Ishikawa (cell line): ENCODE measurements around the gene CREBRF.

Experiments used
- EGR1 ChIP-seq: IDR thresholded peaks from 2 replicates; pipeline ENCODE4 v1.6.1; 2012
- EP300 ChIP-seq: IDR thresholded peaks from 2 replicates; pipeline ENCODE4 v1.6.1; 2012; ENCODE audit warnings: borderline replicate concordance
- FOXM1 ChIP-seq: IDR thresholded peaks from 2 replicates; pipeline ENCODE4 v1.6.1; 2012; ENCODE audit warnings: low read depth, borderline replicate concordance
- TCF12 ChIP-seq: IDR thresholded peaks from 2 replicates; pipeline ENCODE4 v1.6.1; 2012; ENCODE audit warnings: low read depth
- TF ChIP-seq, protein P1 (sequence below): IDR thresholded peaks from 2 replicates; pipeline ENCODE4 v1.6.1; 2012; ENCODE audit warnings: low read depth, mild to moderate bottlenecking

- TF ChIP-seq FOXM1: no peak
- no peak for TF ChIP-seq EP300
- no peak for TF ChIP-seq EGR1
- TF ChIP-seq, protein P1, sequence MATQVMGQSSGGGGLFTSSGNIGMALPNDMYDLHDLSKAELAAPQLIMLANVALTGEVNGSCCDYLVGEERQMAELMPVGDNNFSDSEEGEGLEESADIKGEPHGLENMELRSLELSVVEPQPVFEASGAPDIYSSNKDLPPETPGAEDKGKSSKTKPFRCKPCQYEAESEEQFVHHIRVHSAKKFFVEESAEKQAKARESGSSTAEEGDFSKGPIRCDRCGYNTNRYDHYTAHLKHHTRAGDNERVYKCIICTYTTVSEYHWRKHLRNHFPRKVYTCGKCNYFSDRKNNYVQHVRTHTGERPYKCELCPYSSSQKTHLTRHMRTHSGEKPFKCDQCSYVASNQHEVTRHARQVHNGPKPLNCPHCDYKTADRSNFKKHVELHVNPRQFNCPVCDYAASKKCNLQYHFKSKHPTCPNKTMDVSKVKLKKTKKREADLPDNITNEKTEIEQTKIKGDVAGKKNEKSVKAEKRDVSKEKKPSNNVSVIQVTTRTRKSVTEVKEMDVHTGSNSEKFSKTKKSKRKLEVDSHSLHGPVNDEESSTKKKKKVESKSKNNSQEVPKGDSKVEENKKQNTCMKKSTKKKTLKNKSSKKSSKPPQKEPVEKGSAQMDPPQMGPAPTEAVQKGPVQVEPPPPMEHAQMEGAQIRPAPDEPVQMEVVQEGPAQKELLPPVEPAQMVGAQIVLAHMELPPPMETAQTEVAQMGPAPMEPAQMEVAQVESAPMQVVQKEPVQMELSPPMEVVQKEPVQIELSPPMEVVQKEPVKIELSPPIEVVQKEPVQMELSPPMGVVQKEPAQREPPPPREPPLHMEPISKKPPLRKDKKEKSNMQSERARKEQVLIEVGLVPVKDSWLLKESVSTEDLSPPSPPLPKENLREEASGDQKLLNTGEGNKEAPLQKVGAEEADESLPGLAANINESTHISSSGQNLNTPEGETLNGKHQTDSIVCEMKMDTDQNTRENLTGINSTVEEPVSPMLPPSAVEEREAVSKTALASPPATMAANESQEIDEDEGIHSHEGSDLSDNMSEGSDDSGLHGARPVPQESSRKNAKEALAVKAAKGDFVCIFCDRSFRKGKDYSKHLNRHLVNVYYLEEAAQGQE: no peak
- no peak for TF ChIP-seq TCF12
Observed at GRCh38 chr5:173163219-173163618, 107.1 kb downstream of the CREBRF start.
